SHP77 (cell line): ENCODE results near the gene PDE12.
A peak's percentile ranks its signal among the peaks of the same experiment; 100 is the strongest.
"Not testable (repeated sequence)": the region's sequence is repeated elsewhere in the genome, so short reads cannot be mapped to it uniquely, and the experiment has no call there.

Experiments used
- DNase-seq, 2 experiments: peaks; one replicate each; lab custom pipeline; 2025; lab: John Stamatoyannopoulos, UW

Gene PDE12

DNA sequence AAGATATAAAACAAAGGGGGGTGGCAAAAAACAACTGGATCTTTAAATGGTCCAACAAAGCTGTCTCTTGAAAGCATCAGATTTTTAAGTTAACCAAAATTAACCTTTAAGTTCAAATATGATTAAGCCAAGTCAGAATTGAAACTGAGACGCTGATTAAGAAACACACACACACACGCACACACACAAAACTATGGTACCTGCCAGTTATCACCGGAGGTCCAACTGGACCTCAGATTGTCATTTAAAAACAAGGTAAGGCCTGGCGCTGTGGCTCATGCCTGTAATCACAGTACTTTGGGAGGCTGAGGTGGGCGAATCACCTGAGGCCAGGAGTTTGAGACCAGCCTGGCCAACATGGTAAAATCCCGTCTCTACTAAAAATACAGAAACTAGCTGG lies 30.7 kb downstream of the PDE12 start:
- no peak for DNase-seq

DNA sequence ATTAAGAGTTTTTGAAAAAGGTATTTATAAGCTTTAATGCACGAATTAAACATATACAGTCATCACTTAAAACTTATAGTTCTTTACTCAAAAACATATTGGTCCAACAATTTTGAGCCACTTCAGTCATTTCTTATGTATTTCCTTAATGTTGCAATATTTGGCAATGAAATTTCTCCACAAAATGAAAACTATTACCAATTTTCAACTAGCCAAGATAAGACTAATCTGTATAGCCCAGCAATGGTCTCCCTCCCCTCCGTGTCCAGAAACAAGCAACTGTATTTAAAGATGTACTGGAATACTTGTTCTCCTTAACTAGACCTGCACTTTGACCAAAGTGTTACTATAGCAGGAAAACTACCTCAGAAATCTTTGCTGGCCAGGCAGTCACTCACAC lies 31.8 kb downstream of the PDE12 start:
- DNase-seq: no peak

DNA sequence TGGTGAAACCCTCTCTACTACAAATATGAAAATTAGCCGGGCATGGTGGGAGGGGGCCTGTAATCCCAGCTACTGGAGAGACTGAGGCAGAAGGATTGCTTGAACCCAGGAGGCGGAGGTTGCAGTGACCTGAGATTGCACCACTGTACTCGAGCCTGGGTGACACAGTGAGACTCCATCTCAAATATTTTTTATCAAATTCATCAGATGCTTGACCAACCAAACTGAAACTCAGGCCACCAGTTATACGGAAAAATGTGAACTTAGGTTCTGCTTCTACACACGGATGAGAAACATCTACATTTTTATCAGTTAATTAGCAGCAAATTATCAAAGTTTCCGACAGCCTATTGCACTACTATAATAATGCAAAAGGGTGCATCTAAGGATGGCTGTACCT lies 36.2 kb downstream of the PDE12 start:
- no peak for DNase-seq

DNA sequence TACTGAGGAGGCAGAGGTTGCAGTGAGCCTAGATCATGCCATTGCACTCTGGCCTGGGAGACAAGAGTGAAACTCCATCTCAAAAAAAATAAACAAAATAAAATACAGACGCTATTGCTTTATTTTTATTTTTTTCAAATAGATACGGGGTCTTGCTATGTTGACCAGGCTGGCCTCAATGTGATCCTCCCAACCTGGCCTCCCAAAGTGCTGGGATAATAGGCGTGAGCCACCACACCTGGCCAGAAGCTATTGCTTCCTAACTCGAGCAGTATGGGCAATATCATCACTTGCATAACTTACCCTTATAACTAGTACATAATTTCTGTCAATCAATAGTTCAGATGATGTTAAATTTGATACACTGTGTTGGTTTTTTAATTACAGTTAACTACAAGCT lies 38.1 kb downstream of the PDE12 start:
- DNase-seq: no peak

DNA sequence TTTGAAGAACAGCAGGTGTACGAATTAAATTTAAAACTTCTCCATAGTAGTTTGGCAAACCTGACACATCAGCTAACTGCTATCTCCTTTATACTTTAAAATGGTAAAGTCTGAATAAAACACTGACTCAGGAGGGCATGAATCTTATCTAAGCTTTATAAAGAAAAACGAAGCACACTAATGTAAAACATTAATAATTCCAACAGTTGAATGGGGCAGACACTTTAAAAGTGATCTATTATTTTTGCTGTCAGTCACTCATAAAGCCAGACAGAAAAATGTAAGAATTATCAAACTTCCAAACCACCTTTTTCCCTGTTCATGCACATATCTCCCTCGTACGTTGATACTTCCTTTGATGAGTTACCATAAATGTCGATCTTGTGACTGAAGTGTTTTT lies 38.5 kb downstream of the PDE12 start:
- DNase-seq: no peak

DNA sequence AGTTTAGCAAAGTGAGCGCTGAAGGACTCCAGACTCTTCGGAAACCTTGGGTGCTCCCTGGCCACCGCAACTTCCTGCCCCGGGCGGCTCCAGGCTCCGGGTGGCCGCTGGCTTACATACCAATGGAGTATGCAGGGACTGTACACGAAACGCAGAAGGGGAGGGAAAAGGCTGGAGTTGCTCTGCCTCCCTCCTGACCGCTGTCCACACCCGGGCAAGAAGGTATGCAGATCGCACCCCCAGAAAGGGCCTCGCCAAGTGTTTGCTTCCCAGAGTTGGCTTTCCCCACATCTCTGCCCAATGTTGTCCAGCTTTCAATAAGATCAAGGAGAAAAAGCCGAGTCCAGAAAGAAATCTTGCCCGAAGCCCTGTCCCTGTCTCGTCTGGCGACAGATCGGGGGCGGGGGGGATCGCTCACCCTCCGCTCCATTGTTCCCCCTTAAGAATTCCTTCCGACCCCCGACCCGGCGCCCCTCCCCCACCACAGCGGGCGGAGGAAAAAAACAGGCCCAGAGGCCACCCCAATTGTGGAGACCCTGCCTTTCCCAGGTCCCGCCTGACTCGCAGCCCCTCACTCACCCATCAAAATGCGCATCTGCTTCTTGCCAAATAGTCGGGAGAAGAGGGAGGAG lies 40.5 kb downstream of the PDE12 start:
- DNase-seq: peak; percentile 33 to 43

DNA sequence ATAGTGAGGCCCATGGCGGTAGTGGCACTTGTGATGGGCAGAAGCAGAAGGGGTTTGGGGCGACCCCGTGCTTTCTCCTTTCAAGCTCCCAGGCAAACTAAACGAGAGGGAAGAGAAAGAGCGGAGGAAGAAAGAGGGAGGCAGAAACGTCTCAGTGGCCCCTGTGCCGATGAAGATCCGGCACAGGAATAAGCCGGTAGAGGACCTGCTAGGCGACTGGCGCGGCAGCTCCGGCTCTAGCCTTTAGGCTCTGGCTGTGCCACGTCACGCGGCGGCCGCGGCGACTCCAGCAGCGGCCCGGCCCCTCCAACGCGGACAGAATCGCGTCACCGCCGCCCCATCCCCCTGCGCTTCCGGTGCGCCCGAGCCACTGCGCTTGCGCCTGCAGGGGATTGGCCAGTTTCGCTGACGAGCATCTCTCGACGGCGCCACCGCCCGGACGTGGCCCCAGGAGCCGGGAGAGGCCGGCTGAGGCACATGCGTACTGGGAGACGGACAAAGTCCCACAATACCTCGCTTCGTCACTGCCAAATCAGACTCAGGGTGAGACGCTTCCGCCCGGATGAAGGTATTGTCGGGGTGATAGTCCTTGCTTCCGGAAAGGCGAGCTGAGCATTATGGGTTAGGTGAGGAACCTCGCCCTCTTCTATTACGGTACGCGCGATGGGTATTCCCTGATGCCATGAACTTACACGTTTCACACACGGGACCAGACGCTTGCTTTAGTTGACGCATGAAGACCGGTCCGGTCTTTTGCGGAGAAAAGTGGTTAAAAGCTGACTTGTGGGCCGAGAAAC lies 41.3 kb downstream of the PDE12 start, which contains the start of gene ARF4:
ARF4 (minus strand) TSS at position 218 of the 797 bp plus-strand sequence; CDS start at position 14, 204 bp downstream.
- DNase-seq: peak; percentile 98 to 99

DNA sequence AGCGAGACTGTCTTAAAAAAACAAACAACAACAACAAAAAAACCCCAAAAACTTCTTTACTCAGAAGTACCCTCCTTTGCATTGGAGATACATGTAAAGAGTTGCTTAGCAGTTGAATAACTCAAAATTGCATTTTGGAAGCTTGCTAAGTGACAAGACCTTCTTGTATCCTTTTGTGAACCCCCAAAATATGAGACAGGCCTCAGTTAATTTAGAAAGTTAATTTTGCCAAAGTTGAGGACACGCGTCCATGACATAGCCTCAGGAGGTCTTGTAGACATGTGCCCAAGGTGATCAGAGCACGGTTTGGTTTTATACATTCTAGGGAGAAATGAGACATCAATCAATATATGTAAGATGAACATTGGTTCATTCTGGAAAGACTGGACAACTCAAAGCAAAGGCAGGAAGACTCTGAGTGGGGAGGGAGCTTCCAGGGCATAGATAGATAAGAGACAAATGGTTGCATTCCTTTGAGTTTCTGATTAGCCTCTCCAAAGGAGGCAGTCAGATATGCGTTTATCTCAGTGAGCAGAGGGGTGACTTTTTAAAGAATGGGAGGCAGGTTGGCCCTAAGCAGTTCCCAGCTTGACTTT lies 42.8 kb downstream of the PDE12 start:
- DNase-seq: no peak

DNA sequence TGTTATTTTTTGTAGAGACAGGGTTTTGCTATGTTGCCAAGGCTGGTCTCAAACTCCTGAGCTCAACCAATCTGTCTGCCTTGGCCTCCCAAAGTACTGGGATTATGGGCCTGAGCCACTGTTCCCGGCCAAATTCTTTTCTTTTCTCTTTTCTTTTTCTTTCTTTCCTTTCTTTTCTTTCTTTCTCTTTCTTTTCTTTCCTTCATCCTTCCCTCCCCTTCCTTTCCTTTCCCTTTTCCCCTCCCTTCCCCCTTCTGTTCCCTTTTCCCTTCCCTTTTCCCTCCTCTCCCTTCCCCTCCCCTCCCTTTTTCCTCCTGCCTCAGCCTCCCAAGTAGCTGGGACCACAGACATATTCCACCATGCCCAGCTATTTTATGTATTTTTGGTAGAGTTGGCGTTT lies 44.1 kb downstream of the PDE12 start:
- no peak for DNase-seq

DNA sequence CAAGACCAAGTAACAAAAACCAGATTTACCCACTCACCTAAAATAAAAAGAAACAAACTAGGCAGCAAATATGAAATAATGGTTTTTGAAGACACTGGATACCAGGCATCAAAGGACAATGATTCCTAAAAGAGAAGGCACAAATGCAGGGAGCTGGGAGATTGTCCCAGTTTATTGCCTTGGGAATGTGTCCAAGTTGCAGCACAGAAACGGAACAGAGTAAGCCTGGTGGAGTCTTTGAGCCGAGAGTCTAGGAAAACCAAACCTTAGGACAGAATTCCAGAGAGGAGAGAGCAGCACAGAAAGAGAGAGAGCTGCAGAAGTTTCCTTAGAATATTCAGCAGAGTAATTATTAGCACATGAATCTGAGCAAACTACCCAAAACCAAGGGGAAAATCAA lies 48.9 kb downstream of the PDE12 start:
- DNase-seq: no peak

DNA sequence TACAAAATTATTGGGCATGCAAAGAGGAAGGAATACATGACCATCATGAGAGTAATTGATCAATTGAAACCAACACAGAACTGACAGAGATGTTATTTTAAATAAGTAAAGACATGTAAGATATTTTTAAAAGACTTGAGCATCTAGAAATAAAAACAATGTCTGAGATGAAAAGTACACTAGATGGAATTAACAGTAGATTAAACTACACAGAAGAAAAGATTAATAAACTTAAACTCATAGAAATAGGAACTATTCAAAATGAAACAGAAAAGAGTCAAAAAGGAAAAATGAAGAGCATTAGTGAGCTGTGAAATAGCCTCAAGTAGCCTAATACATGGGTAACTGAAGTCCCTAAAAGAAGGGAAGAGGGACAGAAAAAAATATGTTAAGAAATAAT lies 49.6 kb downstream of the PDE12 start:
- no peak for DNase-seq

DNA sequence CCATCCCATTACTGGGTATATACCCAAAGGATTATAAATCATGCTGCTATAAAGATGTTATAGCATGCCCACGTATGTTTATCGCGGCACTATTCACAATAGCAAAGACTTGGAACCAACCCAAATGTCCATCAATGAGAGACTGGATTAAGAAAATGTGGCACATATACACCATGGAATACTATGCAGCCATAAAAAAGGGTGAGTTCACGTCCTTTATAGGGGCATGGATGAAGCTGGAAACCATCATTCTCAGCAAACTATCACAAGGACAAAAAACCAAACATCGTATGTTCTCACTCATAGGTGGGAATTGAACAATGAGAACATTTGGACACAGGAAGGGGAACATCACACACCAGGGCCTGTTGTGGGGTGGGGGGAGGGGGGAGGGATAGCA lies 55.8 kb downstream of the PDE12 start:
- DNase-seq: not testable (repeated sequence)

DNA sequence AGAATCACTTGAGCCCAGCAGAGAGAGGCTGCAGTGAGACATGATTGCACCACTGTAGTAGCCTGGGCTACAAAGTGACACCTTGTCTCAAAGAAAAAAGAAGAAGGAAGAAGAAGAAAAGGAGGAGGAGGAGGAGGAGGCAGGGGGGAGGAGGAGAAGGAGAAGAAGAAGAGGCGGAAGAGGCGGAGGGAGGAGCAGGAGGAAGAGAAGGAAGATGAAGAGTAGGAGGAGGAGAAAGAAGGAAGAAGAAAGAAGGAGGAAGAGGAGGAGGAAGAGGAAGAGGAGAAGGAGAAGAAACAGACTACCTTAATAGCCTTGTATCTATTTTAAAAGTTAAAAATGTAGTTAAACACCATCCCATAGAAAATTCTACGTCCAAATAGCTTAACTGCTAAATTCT lies 60.2 kb downstream of the PDE12 start:
- DNase-seq: no peak
